Fibroblast of upper back skin (primary cell): ENCODE results near the gene HSBP1.

Experiments used
- DNase-seq: peaks from one replicate; pipeline ENCODE4 v3.0.0-alpha.2; 2013

Gene HSBP1

DNA sequence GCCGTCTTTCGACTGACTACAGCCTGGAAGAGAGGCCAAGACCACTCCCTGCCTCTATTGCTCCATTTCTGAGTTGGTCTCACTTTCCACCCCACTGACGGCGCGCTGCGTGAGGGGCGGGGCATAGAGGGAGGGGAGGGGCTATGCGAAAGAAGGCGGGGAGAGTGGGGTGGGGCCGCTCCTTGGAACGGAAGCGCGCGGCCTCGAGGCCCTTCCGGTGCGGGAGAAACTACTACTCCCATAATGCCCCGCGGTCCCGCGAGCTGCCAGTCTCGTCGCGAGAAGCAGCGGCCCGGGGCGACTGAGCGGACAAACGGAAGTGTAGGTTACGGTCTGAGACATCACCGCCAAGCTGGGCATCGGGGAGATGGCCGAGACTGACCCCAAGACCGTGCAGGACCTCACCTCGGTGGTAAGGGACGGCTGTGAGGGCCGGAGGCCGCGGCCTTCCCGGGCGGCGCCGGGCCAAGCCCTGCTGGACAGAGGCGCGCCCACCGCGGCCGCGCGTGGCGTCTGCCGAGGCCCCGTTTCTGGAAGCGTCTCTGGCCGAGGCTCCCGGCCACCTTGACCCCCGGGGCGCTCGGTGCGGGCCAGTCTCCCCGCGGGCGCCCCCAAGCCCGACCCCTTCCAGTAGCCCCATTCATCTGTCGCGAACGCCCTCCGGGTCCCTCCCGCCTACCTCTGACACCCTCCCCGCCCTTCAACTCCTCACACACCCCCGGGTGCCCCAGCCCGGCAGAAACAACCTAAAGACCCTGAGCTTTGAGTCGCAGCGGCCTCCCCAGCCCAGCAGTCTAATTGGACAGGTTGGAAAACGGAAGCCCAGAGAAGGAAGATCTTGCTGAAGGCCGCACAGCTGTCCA lies at the start of gene HSBP1:
Gene HSBP1, plus strand, starts transcription at position 269 of the 863 bp plus-strand sequence. Its CDS starts 99 bp downstream, at position 368.
- peak; percentile 90 for DNase-seq

DNA sequence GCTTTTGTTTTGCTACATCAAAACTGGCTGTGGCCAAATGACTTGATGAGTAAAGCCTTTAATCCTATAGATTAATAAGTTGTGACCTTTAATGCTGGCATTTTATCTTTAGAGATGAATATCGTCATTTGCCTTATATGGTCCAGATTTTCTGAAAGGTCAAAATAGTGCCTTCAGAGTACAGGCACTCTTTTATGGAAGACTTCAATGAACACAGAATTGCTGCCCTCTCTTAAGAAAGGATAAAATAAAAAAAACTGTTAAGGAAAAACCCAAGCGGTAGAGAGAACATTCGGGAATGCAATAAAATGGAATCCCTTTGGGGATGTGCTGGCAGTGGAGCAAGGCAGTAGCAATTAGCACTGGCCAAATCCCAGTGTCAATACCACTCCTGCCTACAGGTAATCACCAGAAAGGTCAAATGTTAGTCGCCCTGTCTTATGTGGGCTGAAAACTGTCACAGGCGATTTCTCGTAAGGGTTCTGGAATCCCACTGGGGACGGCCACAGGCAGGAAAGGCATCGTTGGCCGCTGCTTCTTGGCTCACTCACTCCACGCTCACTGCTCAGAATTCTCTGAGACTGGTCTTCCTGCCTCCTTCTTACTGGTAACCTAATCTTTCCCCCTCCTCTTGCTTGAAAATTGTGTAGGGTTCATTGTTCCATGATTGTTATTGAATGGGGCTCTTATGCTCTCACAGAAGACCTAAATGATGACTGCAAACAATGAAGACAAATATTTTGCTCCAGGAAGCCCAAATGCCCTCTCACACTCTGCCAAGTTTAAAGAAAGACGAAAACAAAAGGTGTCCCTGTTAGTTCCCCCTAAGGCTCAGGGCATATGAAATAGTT lies 45.4 kb upstream of the HSBP1 start:
- no peak for DNase-seq

DNA sequence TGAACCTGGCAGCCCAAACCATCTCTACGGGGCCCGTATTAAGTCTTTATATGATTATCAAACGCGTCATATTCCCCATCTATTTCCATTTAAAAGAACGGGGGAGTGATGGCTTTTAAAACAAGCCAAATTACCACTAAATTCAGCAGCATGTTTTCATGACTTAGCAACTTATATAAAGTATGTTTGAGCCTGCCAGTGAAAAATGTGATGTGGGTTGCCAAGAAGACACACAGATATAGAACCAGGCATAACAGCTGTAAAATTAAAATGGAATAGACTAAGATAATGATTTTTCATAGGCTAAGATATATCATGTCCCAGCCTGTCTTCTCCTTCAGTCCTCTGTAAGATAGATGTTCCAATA lies 44.8 kb upstream of the HSBP1 start:
- no peak for DNase-seq

- no peak for DNase-seq
These were observed 38.8 kb upstream of the HSBP1 start for GRCh38 chr16:83768986-83769385.

- DNase-seq, result no peak
These were observed 38.3 kb upstream of the HSBP1 start for GRCh38 chr16:83769397-83770008.

DNA sequence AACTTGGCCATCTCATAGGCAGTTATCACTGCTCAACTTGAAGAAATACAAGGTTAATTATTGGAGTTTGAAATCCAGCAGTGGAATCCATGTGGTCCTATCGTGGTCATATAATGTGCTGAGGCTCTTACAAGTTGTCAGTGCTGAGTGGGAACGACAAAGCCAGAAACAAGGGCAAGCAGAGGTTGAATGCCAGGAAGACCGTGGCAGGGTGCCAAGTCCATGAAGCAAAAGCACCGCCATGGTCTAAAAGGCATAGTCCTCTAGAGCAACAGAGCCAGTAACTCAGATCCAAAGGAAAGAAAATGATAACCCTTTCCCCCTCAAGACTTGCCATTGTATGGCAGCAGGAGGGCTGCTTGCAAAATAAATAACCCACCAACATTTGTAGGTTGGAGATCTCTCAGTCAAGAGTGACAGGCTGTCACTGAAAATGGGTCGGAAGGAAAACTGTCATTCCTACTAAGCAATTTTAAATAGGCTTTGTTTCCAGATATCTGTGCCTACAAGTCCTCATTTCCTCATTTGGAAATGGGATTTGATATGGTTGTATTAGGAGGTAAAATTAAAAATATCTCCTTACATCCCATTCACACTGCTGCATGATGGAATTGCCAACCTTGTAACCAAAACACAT lies 36.4 kb upstream of the HSBP1 start:
- no peak for DNase-seq

- no peak for DNase-seq
These were observed 35.0 kb upstream of the HSBP1 start for GRCh38 chr16:83772806-83773205.

DNA sequence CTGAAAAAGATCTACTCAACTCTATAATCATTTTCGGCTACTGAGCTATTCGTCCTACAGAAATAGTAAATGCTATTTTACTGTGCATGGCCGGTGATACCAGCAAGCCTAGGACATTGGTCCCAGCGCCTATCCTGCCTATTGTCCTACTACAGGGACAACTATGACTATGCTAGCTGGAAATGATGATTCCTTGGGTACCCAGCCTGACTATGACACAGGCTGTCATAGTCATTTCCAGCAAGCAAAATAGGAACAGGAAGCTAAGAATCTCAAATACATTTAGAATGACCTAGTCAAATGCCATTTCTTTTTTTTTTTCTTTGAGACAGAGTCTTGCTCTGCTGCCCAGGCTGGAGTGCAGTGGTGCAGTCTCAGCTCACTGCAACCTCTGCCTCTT lies 33.7 kb upstream of the HSBP1 start:
- DNase-seq, result no peak

DNA sequence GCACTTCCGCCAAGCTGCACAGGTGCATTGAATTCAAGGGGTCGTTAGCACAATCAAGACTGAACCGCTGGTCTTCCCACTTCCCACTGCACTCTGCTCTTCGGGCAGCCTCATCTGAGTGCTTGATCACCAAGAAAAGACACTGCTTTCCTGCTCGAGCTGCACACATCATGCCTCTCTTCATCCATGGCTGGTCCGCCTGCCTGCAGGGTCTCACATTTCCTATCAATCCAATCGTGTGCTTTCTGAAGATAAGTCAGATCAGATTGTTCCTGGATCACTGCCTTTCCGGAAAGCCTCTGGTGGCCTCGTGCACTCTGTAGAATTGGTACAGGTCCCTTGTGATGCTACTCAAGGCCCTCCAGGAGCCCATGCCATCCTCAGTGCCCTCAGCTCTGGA lies 30.8 kb upstream of the HSBP1 start:
- no peak for DNase-seq

DNA sequence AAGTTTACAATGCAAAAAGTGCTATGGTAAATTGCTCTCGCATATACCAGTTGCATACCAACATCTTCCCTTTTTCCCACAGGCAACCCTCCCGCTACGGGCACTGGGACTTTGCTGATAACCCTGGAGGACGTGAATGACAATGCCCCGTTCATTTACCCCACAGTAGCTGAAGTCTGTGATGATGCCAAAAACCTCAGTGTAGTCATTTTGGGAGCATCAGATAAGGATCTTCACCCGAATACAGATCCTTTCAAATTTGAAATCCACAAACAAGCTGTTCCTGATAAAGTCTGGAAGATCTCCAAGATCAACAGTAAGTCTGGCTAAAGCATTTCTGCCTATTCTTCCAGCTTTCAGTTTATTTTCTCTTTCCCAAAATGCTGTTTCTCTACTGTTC lies 27.9 kb upstream of the HSBP1 start:
- peak; percentile 41 for DNase-seq

DNA sequence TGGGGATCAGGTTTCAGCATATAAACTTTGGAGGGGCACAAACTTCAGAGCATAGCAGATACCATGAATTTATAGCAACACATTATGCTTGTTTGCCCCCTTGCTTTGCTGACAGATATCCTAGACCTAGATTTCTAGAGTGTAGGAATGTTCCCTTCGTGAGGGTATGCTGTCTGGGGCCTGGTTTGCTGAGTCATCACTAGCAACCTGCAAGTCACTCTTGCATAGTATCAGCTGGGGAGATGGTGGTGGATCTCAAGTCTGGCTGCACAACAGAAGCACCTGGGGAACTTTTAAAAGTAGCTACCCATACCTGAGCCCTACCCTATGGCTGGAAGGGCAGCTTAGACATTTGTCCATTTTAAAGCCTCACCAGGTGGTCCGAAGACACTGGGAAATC lies 22.3 kb upstream of the HSBP1 start:
- DNase-seq, result no peak

GRCh38 chr16:83789642-83790401 lies 18.0 kb upstream of the HSBP1 start:
- DNase-seq, result no peak

GRCh38 chr16:83791916-83792315 lies 15.9 kb upstream of the HSBP1 start:
- DNase-seq, result no peak

GRCh38 chr16:83792391-83792790 lies 15.4 kb upstream of the HSBP1 start:
- DNase-seq, result no peak

GRCh38 chr16:83793179-83793578 lies 14.6 kb upstream of the HSBP1 start:
- DNase-seq, result no peak

DNA sequence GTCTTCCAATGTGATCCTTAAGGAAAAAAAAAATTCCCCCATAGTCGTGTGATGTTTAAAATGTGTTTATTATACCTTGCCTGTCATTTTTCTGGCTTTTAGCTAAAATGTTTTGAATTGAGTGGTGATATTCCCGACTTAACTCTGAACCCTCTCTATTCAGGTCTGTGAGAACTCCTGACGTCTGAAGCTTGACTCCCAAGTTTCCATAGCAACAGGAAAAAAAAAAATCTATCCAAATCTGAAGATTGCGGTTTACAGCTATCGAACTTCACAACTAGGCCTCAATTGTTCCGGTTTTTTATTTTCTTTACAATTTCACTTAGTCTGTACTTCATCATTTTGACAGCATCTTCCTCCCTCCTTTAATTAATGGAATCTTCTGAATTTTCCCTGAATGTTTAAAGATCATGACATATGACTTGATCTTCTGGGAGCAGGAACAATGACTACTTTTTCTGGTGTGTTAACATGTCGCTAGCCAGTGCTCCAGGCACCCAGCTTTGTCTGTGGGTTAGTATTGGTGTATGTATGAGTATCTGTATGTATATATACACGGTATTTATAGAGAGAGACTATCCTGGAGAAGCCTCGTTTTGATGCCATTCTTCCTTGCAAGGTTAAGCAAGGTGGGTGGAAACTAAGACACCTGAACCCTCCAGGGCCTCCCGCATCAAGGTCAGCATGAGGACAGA lies 12.8 kb upstream of the HSBP1 start:
- DNase-seq, result no peak

GRCh38 chr16:83797013-83797412 lies 10.8 kb upstream of the HSBP1 start:
- no peak for DNase-seq

DNA sequence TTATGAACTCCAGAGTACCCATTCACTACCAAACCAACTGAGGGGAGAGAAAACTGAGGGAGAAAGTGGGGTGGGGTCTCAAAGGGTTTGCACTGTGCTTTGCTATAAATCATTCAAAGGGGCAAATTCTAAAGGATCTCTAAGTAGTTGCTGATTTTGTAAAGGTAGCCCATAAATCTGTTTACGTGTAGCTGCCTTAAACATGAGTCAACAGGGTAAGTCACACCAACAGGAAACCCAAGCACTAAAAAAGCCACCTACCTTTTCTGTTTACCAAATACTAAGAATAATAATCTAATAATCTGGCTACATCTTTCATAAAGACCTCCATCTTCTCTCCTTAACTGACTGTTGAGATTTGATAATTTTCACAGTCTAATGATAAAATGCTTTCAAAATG lies 8.4 kb upstream of the HSBP1 start:
- no peak for DNase-seq

DNA sequence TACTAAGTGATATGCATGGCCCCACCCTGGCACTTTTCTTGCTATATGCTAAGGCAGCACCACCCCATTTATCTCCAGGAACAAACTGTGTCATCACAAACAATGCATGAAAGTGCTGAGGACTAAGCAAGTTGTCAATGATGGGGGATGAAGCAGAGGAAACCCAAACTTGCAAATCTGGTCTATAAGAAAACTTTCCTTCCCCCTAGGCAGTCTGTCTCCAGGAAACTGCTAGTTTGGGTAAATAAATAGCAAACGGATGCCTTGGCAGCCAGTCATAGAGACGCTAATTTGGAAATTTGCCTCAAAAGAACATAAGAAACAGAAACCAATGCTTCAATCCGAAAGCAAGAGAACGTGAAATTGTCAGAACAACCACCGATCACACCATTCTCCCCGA lies 5.6 kb upstream of the HSBP1 start:
- DNase-seq, result peak; percentile 58

GRCh38 chr16:83802554-83803205 lies 5.1 kb upstream of the HSBP1 start:
- no peak for DNase-seq

DNA sequence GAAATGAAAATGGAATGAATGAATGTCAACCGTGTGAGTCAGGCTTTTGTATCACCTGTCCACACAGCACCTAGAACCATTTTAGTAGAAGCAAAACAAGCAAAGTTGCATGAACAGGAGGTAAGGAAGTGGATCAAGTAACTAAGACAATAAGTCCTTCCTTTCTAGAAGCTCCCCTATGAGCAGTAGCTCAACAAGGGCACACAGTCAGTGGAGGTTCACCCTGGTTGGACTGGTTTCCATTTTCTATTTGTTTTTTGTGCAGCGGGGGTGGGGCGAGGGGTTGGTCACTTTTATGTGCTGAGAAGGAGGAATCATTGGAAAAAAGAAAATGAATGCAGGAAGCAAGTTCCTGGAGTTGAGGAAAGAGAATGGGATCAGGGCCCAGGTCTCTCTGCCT lies 4.0 kb upstream of the HSBP1 start:
- DNase-seq, result no peak
